ENCODE results near the gene PITPNM1.

GRCh38 chr11:67497656-67498291 is 7.4 kb downstream of the PITPNM1 start:
- TF ChIP-seq EZH2 (IDR thresholded peaks at IDR 0.05; ENCODE audit: insufficient read depth, poor library complexity, severe bottlenecking) (no peak), EZH2phosphoT487 (IDR thresholded peaks at IDR 0.05; ENCODE audit: insufficient read depth, low read depth) (no peak)
